Measurements from ENCODE around the gene RAB1A. TPM values are rescaled to one million over a fixed set of nuclear protein-coding genes. Genes with fewer than 3 reads are reported as not detected.

The RAB1A gene
- polyA plus RNA-seq, 6 donors from 2014 or later, result 53.4 to 92.2 (median 60.5) TPM

- no peak for DNase-seq
- Mint-ChIP-seq H3K27me3 (no peaks in the 10 kb centered on the region), H3K9me3 (peaks cover 5 to 17% (median 11%) of the 10 kb centered on the region in 7 donors), H3K36me3 (peaks cover 17 to 32% of the 10 kb centered on the region in 2 donors), H3K4me3 (no peak overlapping the region), H3K27ac (peak overlapping the region in 2 of 6 donors; percentile 19 to 27), H3K4me1 (peaks cover 24 to 44% (median 28%) of the 10 kb centered on the region in 3 donors)
- no peak for ATAC-seq (ENCODE audit: low read depth in 2 of 2)
Observed at GRCh38 chr2:65043001-65043400, 86.9 kb downstream of the RAB1A start.

- Mint-ChIP-seq H3K36me3 (peaks cover 17 to 40% of the 10 kb centered on the region in 2 donors), H3K9me3 (peaks cover 5 to 17% (median 11%) of the 10 kb centered on the region in 7 donors), H3K27ac (peak overlapping the region in 5 of 6 donors; percentile 60 to 82 (median 63)), H3K4me3 (peak overlapping the region in 3 of 8 donors; percentile 34 to 52 (median 49)), H3K27me3 (no peaks in the 10 kb centered on the region), H3K4me1 (peaks cover 34 to 43% (median 35%) of the 10 kb centered on the region in 3 donors)
- ATAC-seq (ENCODE audit: low read depth in 2 of 2), result peak; percentile 96 to 98
- DNase-seq, result peak; percentile 68
Observed at GRCh38 chr2:65040400-65041261, 89.3 kb downstream of the RAB1A start.

- Mint-ChIP-seq H3K4me1 (peaks cover 32 to 47% (median 40%) of the 10 kb centered on the region in 3 donors), H3K4me3 (peak overlapping the region in 1 of 8 donors; percentile 37), H3K27me3 (no peaks in the 10 kb centered on the region), H3K36me3 (peaks cover 11 to 30% of the 10 kb centered on the region in 2 donors), H3K27ac (peak overlapping the region in 3 of 6 donors; percentile 62 to 85 (median 74)), H3K9me3 (peaks cover 5 to 11% (median 9%) of the 10 kb centered on the region in 7 donors)
- no peak for DNase-seq
- no peak for ATAC-seq (ENCODE audit: low read depth in 2 of 2)
Observed at GRCh38 chr2:65039640-65040039, 90.3 kb downstream of the RAB1A start.

- Mint-ChIP-seq H3K27ac (peak overlapping the region in 5 of 6 donors; percentile 8 to 83 (median 74)), H3K27me3 (no peaks in the 10 kb centered on the region), H3K36me3 (peaks cover 4 to 16% of the 10 kb centered on the region in 2 donors), H3K9me3 (no peaks in the 10 kb centered on the region), H3K4me3 (no peak overlapping the region), H3K4me1 (peaks cover 39 to 51% (median 46%) of the 10 kb centered on the region in 3 donors)
- ATAC-seq (ENCODE audit: low read depth in 2 of 2) (no peak), DNase-seq (no peak)
Observed at GRCh38 chr2:65037178-65037577, 92.7 kb downstream of the RAB1A start.

Other genes starting within 250 kb of the RAB1A start
- 1 to 10 TPM; 2.1 to 5.8 (median 3.0) TPM for gene SLC1A4, start 140.7 kb downstream of the RAB1A start, polyA plus RNA-seq (ENCODE audit: low read depth in 6 of 6)
- 10 to 100 TPM; 16.6 to 21.0 (median 18.6) TPM for gene CEP68, start 73.7 kb downstream of the RAB1A start, polyA plus RNA-seq (ENCODE audit: low read depth in 6 of 6)
- 100 to 1,000 TPM; 345 to 395 (median 383) TPM for gene ACTR2, start 97.7 kb upstream of the RAB1A start, polyA plus RNA-seq (ENCODE audit: low read depth in 6 of 6)